GM19438 (cell line): Measurements from ENCODE around the gene CCDC86.

Experiments
- ATAC-seq: cut with Tn5 transposase; IDR thresholded peaks from one replicate; pipeline ENCODE4 v1.9.1; 2021; ENCODE audit warnings: low read depth; ENCODE audit not compliant: unreplicated experiment

Gene CCDC86

DNA sequence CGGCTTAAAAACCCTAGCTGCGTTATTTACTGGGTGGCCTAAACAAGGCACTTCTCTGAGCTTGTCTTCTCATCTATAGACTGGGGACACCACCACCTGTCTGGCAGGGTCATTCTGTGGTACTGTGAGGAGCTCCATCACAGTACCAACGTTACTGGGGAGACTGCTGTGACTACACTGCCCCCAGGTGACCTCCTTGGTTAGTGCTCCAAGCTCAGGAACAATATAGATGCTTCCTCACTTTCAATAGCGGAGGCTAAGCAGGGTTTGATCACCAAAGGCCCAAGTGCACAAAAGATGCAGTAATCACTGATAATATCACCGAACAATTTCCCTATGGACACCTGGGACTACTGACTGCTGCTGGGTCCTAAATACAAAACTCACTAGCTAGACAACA lies 45.6 kb downstream of the CCDC86 start:
- ATAC-seq = peak; percentile 86

DNA sequence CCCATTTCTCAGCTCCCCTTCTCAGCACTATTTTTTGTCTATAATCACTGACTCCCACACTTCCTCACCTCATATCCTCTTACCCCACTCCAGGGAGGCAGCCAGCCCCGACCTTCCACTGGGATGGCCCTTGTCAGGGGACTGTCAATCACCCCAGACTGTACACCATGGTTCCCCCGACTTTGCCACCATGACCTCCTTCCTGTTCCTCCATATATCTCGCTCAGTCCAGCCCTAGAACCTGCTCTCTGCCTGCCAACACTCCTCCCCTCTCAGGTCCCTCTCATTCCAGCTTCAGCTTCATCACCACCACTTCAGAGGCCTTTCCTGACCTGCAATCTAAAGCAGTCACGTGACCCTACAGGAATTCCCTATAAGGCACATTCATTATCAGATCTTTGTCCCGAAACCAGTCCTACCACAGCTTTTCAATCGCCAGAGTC lies 48.0 kb downstream of the CCDC86 start:
- no peak for ATAC-seq

GRCh38 chr11:60890696-60891095 lies 48.8 kb downstream of the CCDC86 start:
- ATAC-seq = no peak

GRCh38 chr11:60891103-60891741 lies 49.3 kb downstream of the CCDC86 start:
- no peak for ATAC-seq

GRCh38 chr11:60895687-60896086 lies 53.8 kb downstream of the CCDC86 start:
- ATAC-seq = no peak

- no peak for ATAC-seq
These were observed 55.6 kb downstream of the CCDC86 start for GRCh38 chr11:60897496-60897895.

GRCh38 chr11:60899046-60899936 lies 57.4 kb downstream of the CCDC86 start:
- ATAC-seq = no peak

- ATAC-seq = no peak
These were observed 58.1 kb downstream of the CCDC86 start for GRCh38 chr11:60899977-60900376.
